Stimulated activated CD8-positive, alpha-beta memory T cell treated with anti-CD3 and anti-CD28 coated beads, Interleukin-12 subunit alpha, Interleukin-12 subunit beta, amount 100 ng/mL, for 1 hour (primary cell): ENCODE data around the gene EHD2.
"Not testable (repeated sequence)": the region's sequence is repeated elsewhere in the genome, so short reads cannot be mapped to it uniquely, and the experiment has no call there.

ENCODE experiments used
- DNase-seq: peaks from one replicate; pipeline ENCODE4 v3.0.0-alpha.2; 2020; ENCODE audit warnings: low read depth

The EHD2 gene

GRCh38 chr19:47713046-47714021 lies at the start of gene EHD2:
Gene EHD2, plus strand, starts transcription at chr19:47713422. Its CDS starts 3,191 bp downstream, at chr19:47716613.
- peak; percentile 19 for DNase-seq

GRCh38 chr19:47663435-47663910 lies 49.7 kb upstream of the EHD2 start:
- DNase-seq, result no peak

DNA sequence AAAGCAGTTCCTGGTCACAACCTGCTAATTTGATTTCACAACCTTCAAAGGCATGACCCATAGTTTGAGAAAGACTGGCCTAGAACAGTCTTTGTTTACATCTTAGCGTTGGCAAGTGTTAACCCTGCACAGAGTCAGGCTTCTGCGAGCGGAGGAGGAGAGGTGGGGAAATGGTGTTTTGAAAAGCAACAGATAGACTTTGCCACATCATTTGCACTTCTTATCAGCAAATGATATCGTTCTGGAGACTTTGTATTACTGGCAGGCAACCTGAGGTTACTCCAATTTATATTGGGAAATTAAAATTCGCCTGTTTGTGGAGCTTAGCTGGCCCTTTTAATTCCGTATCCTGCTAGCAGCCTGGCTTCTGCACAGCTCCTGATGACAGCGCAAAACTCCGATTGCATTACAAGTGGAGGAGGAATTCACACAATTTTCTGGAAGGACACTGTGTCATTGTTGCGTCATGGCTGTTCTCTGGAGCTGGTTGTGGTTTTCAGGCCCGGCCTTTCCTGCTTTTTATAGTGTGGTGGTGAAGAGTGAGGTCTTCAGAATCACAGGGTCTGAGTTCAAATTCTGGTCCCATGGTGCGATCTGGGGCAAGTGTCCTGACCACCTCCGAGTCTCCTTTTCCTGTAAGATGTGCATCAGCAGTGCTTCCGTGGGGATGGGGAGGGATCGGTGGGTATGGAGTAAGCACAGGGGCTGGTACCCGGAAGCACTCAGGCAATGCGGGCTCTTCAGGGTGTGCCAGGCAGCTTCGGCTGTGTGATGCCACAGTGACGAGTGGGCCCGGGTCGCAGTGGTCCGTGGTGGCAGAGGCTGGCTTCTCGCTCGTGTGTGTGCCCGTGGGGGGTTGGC lies 49.1 kb upstream of the EHD2 start:
- DNase-seq, result no peak

- DNase-seq, result not testable (repeated sequence)
Observed at GRCh38 chr19:47668556-47668955, 44.7 kb upstream of the EHD2 start.

DNA sequence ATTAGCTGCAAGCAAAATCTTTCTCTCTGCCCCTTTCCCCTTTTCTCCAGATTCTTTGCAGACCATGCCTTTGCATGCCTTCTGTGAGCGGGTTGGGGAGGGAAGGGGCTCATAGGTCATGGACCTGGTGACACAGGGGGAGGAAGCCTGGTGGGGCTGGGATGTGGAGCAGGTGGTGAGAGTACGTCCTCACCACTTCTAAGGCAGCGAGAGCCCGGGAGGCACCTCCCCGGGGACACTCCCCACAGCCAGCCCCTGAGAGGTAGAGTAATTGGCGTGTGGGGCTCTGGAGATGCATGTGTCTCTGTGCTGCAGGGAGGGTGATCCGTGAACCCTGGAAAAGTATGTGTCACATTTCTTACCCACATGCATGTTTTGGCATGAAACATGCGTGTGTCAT lies 42.5 kb upstream of the EHD2 start:
- DNase-seq, result no peak

DNA sequence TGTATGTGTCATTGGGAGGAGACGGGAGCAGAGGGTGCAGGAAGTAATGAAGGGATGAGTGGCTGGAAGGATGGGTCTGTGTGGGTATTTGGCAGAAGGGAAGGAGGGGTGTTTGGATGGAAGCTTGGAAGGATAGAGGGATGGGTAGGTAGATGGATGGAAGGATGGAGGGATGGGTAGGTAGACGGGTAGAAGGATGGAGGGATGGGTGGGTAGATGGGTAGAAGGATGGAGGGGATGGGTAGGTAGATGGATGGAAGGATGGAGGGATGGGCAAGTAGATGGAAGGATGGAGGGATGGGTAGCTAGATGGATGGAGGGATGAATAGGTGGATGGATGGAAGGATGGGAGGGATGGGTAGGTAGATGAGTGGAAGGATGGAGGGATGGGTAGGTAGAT lies 41.7 kb upstream of the EHD2 start:
- no peak for DNase-seq

GRCh38 chr19:47673426-47673825 lies 39.8 kb upstream of the EHD2 start:
- DNase-seq, result no peak

DNA sequence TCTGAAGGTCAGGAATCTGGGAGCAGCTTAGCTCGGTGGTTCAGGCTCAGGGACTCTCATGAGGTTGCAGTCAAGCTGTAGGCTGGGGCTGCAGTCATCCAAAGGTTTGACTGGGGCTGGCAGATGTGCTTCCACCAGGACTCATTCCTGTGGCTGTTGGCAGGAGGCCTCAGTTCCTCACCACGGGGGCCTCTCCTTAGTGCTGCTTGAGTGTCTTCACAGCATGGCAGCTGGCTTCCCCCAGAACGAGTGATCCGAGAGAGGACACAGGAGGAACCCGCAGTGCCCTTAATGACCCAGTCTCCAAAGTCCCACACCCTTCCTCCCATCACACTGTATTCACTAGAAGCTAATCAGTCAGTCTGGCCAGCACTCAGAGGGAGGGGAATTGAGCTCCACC lies 38.7 kb upstream of the EHD2 start:
- no peak for DNase-seq

- DNase-seq, result no peak
Observed at GRCh38 chr19:47675271-47675670, 38.0 kb upstream of the EHD2 start.

- DNase-seq, result no peak
Observed at GRCh38 chr19:47675859-47676258, 37.4 kb upstream of the EHD2 start.

DNA sequence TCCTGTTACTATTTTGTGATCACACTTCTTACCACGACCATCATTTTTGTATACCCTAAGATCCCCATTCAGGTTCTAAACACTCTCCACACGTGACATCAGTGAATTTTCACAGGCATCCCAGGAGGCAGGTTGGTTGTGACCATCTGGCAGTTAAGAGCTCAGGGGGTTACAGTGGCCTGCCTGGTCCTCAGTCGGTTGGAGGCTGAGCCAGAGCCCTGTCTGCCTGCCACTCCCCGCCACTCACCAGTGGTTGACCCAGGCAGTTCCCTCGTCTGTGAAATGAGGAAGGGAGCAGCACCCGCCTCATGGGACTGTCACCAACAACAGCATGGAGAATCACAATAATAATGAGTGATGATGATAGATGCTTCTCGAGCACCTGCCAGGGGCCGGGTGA lies 36.4 kb upstream of the EHD2 start:
- no peak for DNase-seq

GRCh38 chr19:47679251-47679900 lies 33.8 kb upstream of the EHD2 start:
- no peak for DNase-seq

DNA sequence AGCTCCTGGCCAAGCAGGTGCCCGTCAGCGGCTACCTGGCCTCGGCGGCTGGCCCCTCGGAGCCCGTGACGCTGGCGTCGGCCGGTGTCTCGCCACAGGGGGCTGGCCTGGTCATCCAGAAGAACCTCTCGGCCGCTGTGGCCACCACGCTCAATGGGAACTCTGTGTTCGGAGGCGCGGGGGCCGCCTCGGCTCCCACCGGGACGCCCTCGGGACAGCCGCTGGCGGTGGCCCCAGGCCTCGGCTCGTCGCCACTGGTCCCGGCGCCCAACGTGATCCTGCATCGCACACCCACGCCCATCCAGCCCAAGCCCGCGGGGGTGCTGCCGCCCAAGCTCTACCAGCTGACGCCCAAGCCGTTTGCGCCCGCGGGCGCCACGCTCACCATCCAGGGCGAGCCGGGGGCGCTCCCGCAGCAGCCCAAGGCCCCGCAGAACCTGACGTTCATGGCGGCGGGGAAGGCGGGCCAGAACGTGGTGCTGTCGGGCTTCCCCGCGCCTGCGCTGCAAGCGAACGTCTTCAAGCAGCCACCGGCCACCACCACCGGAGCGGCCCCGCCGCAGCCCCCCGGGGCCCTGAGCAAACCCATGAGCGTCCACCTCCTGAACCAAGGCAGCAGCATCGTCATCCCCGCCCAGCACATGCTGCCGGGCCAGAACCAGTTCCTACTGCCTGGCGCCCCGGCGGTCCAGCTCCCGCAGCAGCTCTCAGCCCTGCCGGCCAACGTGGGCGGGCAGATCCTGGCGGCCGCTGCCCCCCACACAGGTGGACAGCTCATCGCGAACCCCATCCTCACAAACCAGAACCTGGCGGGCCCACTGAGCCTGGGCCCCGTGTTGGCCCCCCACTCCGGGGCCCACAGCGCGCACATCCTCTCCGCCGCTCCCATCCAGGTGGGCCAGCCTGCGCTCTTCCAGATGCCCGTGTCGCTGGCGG lies 33.0 kb upstream of the EHD2 start:
- no peak for DNase-seq

DNA sequence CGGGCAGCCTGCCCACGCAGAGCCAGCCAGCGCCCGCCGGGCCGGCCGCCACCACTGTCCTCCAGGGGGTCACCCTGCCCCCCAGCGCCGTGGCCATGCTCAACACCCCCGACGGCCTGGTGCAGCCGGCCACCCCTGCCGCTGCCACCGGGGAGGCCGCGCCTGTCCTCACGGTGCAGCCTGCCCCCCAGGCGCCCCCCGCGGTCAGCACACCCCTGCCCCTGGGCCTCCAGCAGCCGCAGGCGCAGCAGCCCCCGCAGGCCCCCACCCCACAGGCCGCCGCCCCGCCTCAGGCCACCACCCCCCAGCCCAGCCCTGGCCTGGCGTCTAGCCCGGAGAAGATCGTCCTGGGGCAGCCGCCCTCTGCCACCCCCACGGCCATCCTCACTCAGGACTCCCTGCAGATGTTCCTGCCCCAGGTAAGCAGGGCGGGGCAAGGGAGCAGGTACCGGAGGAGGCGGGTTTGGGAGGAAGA lies 32.3 kb upstream of the EHD2 start:
- no peak for DNase-seq

- DNase-seq, result no peak
Observed at GRCh38 chr19:47681388-47681787, 31.8 kb upstream of the EHD2 start.

DNA sequence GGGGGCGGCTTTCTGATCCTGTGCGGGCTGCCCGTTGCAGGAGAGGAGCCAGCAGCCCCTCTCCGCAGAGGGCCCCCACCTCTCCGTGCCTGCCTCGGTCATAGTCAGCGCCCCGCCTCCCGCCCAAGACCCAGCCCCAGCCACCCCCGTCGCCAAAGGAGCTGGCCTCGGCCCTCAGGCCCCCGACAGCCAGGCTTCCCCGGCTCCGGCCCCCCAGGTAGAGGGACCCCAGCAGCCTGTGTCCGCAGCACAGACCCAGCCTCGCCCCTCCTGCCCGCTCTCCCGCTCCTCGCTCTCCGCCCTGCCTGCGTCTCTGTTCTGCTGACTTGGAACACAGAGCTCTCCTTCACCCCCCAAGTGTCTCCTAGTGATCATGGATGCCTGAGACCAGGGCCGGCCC lies 31.3 kb upstream of the EHD2 start:
- no peak for DNase-seq

GRCh38 chr19:47682939-47683338 lies 30.3 kb upstream of the EHD2 start:
- DNase-seq, result no peak

- no peak for DNase-seq
Observed at GRCh38 chr19:47686679-47687450, 26.4 kb upstream of the EHD2 start.

DNA sequence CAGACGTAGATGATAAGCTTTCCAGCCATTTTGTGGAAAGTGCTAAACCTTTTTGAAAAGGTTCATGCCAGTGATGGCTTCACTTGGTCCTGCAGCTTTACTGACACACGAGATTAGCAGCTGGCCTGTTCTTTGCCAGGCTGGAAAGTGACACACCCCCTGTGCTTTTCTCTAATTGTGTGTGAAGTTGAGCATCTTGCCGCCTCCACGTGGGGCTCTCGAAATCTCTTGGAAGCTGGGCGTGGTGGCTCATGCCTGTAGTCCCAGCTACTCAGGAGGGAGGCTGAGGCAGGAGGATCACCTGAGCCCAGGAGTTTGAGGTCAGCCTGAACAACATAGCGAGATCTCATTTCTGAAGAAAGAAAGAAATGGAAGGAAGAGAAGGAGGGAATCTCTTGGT lies 25.3 kb upstream of the EHD2 start:
- DNase-seq, result no peak

DNA sequence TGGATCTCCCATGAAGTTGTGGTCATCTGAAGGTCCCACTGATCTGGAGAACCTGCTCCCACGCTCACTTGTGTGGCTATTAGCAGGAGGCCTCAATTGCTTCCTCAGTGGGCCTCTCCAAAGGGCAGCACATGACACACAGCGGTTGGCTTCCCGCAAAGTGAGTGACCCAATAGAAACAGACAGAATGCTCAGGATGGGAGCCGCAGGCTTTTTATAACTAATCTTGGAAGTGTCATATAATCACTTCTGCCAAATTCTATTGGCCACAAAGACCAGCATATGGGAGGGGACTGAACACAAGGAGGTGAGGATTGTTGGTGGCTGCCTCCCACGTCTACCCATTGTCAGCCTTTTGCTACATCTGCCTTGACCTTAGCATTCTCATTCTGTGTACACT lies 22.1 kb upstream of the EHD2 start:
- no peak for DNase-seq
